A549 (cell line): Measurements from ENCODE around the gene RRAGD. TPM values are rescaled to one million over a fixed set of nuclear protein-coding genes. Genes with fewer than 3 reads are reported as not detected.

Experiments
- ATAC-seq, 2 experiments: fragments of 200-7000 bp in 1 of 2; fragments of >200 bp in 1 of 2; cut with Nextera tagmentation in 1 of 2; cut with Tn5 transposase in 1 of 2; 3 replicates each; pipeline versions ENCODE4 v1.8.0 to v1.9.1; 2018 to 2020; ENCODE audit warnings: mild to moderate bottlenecking in 1 of 2, moderate library complexity in 1 of 2
- CTCF ChIA-PET: fragments of 300-600 bp; sonication (Branson Sonifier 250); formaldehyde crosslinking; extraction: SDS; loops from one replicate; lab custom pipeline; 2021; ENCODE audit warnings: antibody characterized with exemption, inconsistent platforms; lab: Yijun Ruan, JAX
- POLR2A ChIA-PET: fragments of 350-600 bp; formaldehyde crosslinking; extraction: SDS; loops from one replicate; lab custom pipeline; 2021; ENCODE audit warnings: antibody characterized with exemption, inconsistent platforms; lab: Yijun Ruan, JAX
- DNase-seq, 2 experiments: peaks; one replicate each; pipeline versions ENCODE4 v3.0.0 to v3.0.0-alpha.2; 2011 to 2016; ENCODE audit warnings: low read depth in 1 of 2, low spot score in 1 of 2
- FAIRE-seq: peaks from 2 replicates; lab custom pipeline; 2011; peaks lifted over from hg19 to GRCh38; lab: Jason Lieb, UNC
- H3K27ac ChIP-seq, 2 experiments: fragments of >200 bp; sonication (Bioruptor Twin); formaldehyde crosslinking; 3 replicates each; pipeline ENCODE4 v1.5.1; 2016 to 2017
- H3K4me1 ChIP-seq: fragments of >200 bp; sonication (Bioruptor Twin); formaldehyde crosslinking; 3 replicates; pipeline ENCODE4 v1.6.1; 2016
- H3K4me2 ChIP-seq: fragments of >200 bp; sonication (Bioruptor Twin); formaldehyde crosslinking; 3 replicates; pipeline ENCODE4 v1.6.1; 2016
- H3K4me3 ChIP-seq: fragments of >200 bp; sonication (Bioruptor Twin); formaldehyde crosslinking; 3 replicates; pipeline ENCODE4 v1.5.1; 2016
- H3K9me3 ChIP-seq: fragments of >200 bp; sonication (Bioruptor Twin); formaldehyde crosslinking; 3 replicates; pipeline ENCODE4 v1.6.1; 2016
- CBX8 ChIP-seq: fragments of 200-600 bp; sonication (generic); IDR thresholded peaks from 2 replicates; pipeline ENCODE4 v1.6.1; 2016
- CHD2 ChIP-seq: fragments of 150-350 bp; IDR thresholded peaks from 2 replicates; pipeline ENCODE4 v1.6.1; 2014; ENCODE audit warnings: low read length; ENCODE audit not compliant: partially characterized antibody
- CHD4 ChIP-seq: fragments of 200-600 bp; sonication (generic); IDR thresholded peaks from 2 replicates; pipeline ENCODE4 v1.6.1; 2016; ENCODE audit warnings: antibody characterized with exemption, mild to moderate bottlenecking, borderline replicate concordance
- CTCF ChIP-seq: fragments of >200 bp; sonication (Bioruptor Twin); formaldehyde crosslinking; IDR thresholded peaks from 3 replicates; pipeline ENCODE4 v1.5.1; 2016
- FOSB ChIP-seq: fragments of 250-450 bp; sonication (Bioruptor Pico); IDR thresholded peaks from 2 replicates; pipeline ENCODE4 v1.5.0; 2020; ENCODE audit warnings: mild to moderate bottlenecking, moderate library complexity
- FOSL2 ChIP-seq, 2 experiments: fragments of 450-650 bp in 1 of 2; fragments of >200 bp in 1 of 2; sonication (Bioruptor Twin) in 1 of 2; formaldehyde crosslinking; IDR thresholded peaks; 2 replicates each; pipeline versions ENCODE4 v1.5.0 to v1.6.1; 2016 to 2020; ENCODE audit warnings: mild to moderate bottlenecking in 1 of 2, moderate library complexity in 1 of 2
- HDAC2 ChIP-seq: fragments of 200-600 bp; sonication (generic); IDR thresholded peaks from 2 replicates; pipeline ENCODE4 v1.6.1; 2016
- HMGXB4 ChIP-seq: fragments of 250-450 bp; sonication (Bioruptor Pico); IDR thresholded peaks from 2 replicates; pipeline ENCODE4 v1.5.0; 2021; ENCODE audit warnings: mild to moderate bottlenecking, moderate library complexity, borderline replicate concordance
- HOXA7 ChIP-seq: fragments of 250-450 bp; sonication (Bioruptor Pico); IDR thresholded peaks from 2 replicates; pipeline ENCODE4 v1.5.0; 2020; ENCODE audit warnings: mild to moderate bottlenecking, moderate library complexity
- JUN ChIP-seq, 2 experiments: fragments of >200 bp; sonication (Bioruptor Twin); formaldehyde crosslinking; IDR thresholded peaks; 2 replicates in 1 of 2; 3 replicates in 1 of 2; pipeline ENCODE4 v1.6.1; 2016 to 2017
- MAFK ChIP-seq: fragments of 450-650 bp; IDR thresholded peaks from 2 replicates; pipeline ENCODE4 v1.6.1; 2014; ENCODE audit not compliant: partially characterized antibody
- MAX ChIP-seq: IDR thresholded peaks from 2 replicates; pipeline ENCODE4 v1.6.1; 2012
- POLR2AphosphoS2 ChIP-seq: conservative IDR thresholded peaks from 2 replicates; pipeline ENCODE4 v1.6.1; 2012; ENCODE audit warnings: low read length, improper control_type of control experiment, inconsistent platforms
- SMC3 ChIP-seq: fragments of >200 bp; sonication (Bioruptor Twin); formaldehyde crosslinking; IDR thresholded peaks from 3 replicates; pipeline ENCODE4 v1.6.1; 2018; ENCODE audit warnings: inconsistent platforms
- ZFP36 ChIP-seq: fragments of 450-650 bp; IDR thresholded peaks from 2 replicates; pipeline ENCODE4 v1.6.1; 2014; ENCODE audit warnings: borderline replicate concordance; ENCODE audit not compliant: partially characterized antibody
- WGBS: methylation state at CpG from one replicate; pipeline ENCODE4 v1.1.6; 2017; ENCODE audit errors: missing lambda C conversion rate; 5-methylcytosine and 5-hydroxymethylcytosine counted together
- polyA plus RNA-seq, 4 experiments: library from polyadenylated mRNA; depleted of rRNA in 3 of 4; stranded (reverse); fragments of >200 nt; fragmentation: RNase III in 1 of 4; extraction: RNeasy Plus Mini Kit Qiagen cat#74134 plus additional on column Dnase treatment in 1 of 4; gene quantifications; 2 replicates in 3 of 4; 3 replicates in 1 of 4; pipeline ENCODE4 v1.2.3, GENCODE V29; 2011 to 2017
- TF ChIP-seq, protein P1 (sequence below): fragments of 450-650 bp; IDR thresholded peaks from 2 replicates; pipeline ENCODE4 v1.6.1; 2014; ENCODE audit warnings: antibody characterized with exemption
- TF ChIP-seq, protein P2 (sequence below): fragments of 150-350 bp; IDR thresholded peaks from 2 replicates; pipeline ENCODE4 v1.6.1; 2014; ENCODE audit warnings: low read depth, mild to moderate bottlenecking, low read length

Gene RRAGD
- polyA plus RNA-seq, 2 of the 4 experiments (the other 2 are of a cell fraction): 0.72 to 1.2 TPM

DNA sequence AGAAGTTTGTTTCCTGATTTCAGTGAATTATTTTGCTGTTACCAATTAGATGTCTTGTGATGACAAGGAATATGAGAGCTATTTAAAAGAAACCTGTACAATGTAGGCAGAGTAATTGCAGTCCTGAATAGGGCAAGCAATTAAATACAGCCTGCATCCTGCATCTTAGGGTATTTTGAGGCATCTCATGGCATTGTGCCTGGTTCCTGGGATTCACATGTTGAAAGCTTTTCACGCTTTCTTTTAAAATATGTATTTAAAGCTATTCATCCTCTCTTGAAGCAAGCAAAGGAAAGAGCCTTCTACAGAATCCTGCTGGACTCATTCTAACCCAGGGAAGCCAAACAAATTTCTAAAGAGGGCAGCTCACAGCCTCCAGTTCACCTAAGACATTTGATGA, 4.7 kb upstream of the RRAGD start:
- FAIRE-seq (no peak), DNase-seq (no peak), ATAC-seq (no peak)
- 0 out of 3 replicates have a peak, but pooled peaks cover 3% of the 10 kb centered on the region for H3K4me1 ChIP-seq
- ChIA-PET POLR2A (no interaction called here), CTCF (interaction anchor here (0.9 to 2.3 kb wide), 2 partner anchors 13 to 16 kb away, joined by 4 to 6 read pairs; partner anchors contain the start of gene ANKRD6)
- H3K9me3 ChIP-seq: no peaks in the 10 kb centered on the region; the same call in 2 of the 3 replicates
- H3K27ac ChIP-seq: no peak overlapping the region
- no peak for TF ChIP-seq POLR2AphosphoS2
- no peak for TF ChIP-seq CHD4
- TF ChIP-seq ZFP36: no peak
- TF ChIP-seq, protein P1, sequence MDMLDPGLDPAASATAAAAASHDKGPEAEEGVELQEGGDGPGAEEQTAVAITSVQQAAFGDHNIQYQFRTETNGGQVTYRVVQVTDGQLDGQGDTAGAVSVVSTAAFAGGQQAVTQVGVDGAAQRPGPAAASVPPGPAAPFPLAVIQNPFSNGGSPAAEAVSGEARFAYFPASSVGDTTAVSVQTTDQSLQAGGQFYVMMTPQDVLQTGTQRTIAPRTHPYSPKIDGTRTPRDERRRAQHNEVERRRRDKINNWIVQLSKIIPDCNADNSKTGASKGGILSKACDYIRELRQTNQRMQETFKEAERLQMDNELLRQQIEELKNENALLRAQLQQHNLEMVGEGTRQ: no peak
- no peak for TF ChIP-seq CBX8
- TF ChIP-seq FOSL2 (IDR thresholded peaks at IDR 0.05): no peak
- TF ChIP-seq FOSL2 (CRISPR knock-in tag; IDR thresholded peaks at IDR 0.05): no peak
- TF ChIP-seq HOXA7: no peak
- TF ChIP-seq HMGXB4: no peak
- TF ChIP-seq JUN (IDR thresholded peaks at IDR 0.05): no peak
- TF ChIP-seq SMC3: no peak
- no peak for TF ChIP-seq MAFK
- no peak for TF ChIP-seq HDAC2
- TF ChIP-seq MAX: no peak
- no peak for TF ChIP-seq CTCF
- TF ChIP-seq, protein P2, sequence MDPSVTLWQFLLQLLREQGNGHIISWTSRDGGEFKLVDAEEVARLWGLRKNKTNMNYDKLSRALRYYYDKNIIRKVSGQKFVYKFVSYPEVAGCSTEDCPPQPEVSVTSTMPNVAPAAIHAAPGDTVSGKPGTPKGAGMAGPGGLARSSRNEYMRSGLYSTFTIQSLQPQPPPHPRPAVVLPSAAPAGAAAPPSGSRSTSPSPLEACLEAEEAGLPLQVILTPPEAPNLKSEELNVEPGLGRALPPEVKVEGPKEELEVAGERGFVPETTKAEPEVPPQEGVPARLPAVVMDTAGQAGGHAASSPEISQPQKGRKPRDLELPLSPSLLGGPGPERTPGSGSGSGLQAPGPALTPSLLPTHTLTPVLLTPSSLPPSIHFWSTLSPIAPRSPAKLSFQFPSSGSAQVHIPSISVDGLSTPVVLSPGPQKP: no peak
- no peak for TF ChIP-seq CHD2
- WGBS: 88% methylated on average over 1 of the region's 1 CpG
- H3K4me2 ChIP-seq: no peak overlapping the region
- no peak overlapping the region for H3K4me3 ChIP-seq

GRCh38 chr6:89415185-89415584, 3.1 kb upstream of the RRAGD start:
- ChIA-PET POLR2A (no interaction called here), CTCF (no interaction called here)
- no peaks in the 10 kb centered on the region; the same call in 2 of the 3 replicates for H3K9me3 ChIP-seq
- H3K4me2 ChIP-seq: no peak overlapping the region
- no peak for TF ChIP-seq MAX
- no peak for TF ChIP-seq CBX8
- H3K4me3 ChIP-seq: no peak overlapping the region
- H3K4me1 ChIP-seq: 0 out of 3 replicates have a peak, but pooled peaks cover 3% of the 10 kb centered on the region
- ATAC-seq (no peak), FAIRE-seq (no peak), DNase-seq (no peak)
- WGBS: 46% methylated on average over 2 of the region's 2 CpGs
- H3K27ac ChIP-seq: no peak overlapping the region

DNA sequence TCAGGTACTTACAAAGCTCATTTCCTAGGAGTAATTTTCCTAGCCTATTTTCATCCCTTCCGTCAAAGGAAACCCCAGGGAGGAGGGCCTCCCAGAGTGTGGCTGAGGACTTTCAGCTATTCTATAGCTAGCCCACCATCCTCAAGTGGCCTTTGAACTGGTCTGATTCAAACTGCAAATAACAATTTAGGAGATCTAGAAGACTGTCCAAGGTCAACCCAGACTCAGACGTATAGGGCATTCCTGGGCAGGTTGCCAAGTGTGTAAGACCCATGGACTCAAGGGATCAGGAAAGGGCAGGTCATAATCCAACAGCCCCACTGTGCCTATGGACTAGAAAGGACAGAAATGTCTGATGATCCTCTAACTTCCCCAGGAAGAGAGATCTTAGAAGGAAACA, 2.1 kb upstream of the RRAGD start:
- 45% methylated on average over 2 of the region's 2 CpGs for WGBS

More for the DNA sequence above, 2.1 kb upstream of the RRAGD start:
- CTCF ChIA-PET: no interaction called here
- Histone ChIP-seq H3K4me3 (no peak overlapping the region), H3K27ac (no peak overlapping the region), H3K4me2 (no peak overlapping the region), H3K9me3 (no peaks in the 10 kb centered on the region; the same call in 2 of the 3 replicates), H3K4me1 (0 out of 3 replicates have a peak, but pooled peaks cover 3% of the 10 kb centered on the region)
- DNase-seq: no peak
- POLR2A ChIA-PET: no interaction called here
- no peak for TF ChIP-seq FOSB (CRISPR knock-in tag)
- no peak for FAIRE-seq
- ATAC-seq: no peak
